DND-41 (cell line): ENCODE measurements around the gene EMSY.

Experiments used
- ATAC-seq: fragments of 200-7000 bp; cut with Tn5 transposase; 3 replicates; pipeline ENCODE4 v1.9.1; 2021; ENCODE audit warnings: low read depth; ENCODE audit not compliant: insufficient read depth
- DNase-seq: peaks from one replicate; pipeline ENCODE4 v3.0.0-alpha.2; 2020
- H2AFZ ChIP-seq: 2 replicates; pipeline ENCODE4 v1.6.0; 2012; ENCODE audit warnings: low read depth, low read length
- H3K27ac ChIP-seq: 2 replicates; pipeline ENCODE4 v1.5.1; 2012; ENCODE audit warnings: low read length, inconsistent platforms
- H3K27me3 ChIP-seq: fragments of 200-600 bp; sonication (generic); 2 replicates; pipeline ENCODE4 v1.6.0; 2012; ENCODE audit warnings: low read length, mild to moderate bottlenecking, inconsistent platforms; ENCODE audit not compliant: insufficient read depth, poor library complexity
- H3K36me3 ChIP-seq: 2 replicates; pipeline ENCODE4 v1.5.1; 2012; ENCODE audit warnings: low read length, inconsistent platforms; ENCODE audit not compliant: insufficient read depth
- H3K4me1 ChIP-seq: 2 replicates; pipeline ENCODE4 v1.5.1; 2012; ENCODE audit warnings: mild to moderate bottlenecking, low read length; ENCODE audit not compliant: insufficient read depth
- H3K4me2 ChIP-seq: 2 replicates; pipeline ENCODE4 v1.6.0; 2012; ENCODE audit warnings: mild to moderate bottlenecking, moderate library complexity, low read length, inconsistent platforms; ENCODE audit not compliant: insufficient read depth
- H3K4me3 ChIP-seq, 2 experiments: fragments of 200-600 bp in 1 of 2; shearing (Covaris generic) in 1 of 2; 2 replicates each; pipeline ENCODE4 v1.5.1; 2012 to 2016; ENCODE audit warnings: inconsistent platforms in 2 of 2, low read length in 2 of 2, mild to moderate bottlenecking in 2 of 2, low read depth in 1 of 2, moderate library complexity in 1 of 2
- H3K79me2 ChIP-seq: 2 replicates; pipeline ENCODE4 v1.6.0; 2012; ENCODE audit warnings: low read length, inconsistent platforms; ENCODE audit not compliant: insufficient read depth
- H3K9ac ChIP-seq: 2 replicates; pipeline ENCODE4 v1.6.0; 2012; ENCODE audit warnings: low read depth, mild to moderate bottlenecking, inconsistent platforms, low read length, moderate library complexity
- H3K9me3 ChIP-seq: 2 replicates; pipeline ENCODE4 v1.5.1; 2012; ENCODE audit warnings: low read length, moderate library complexity, mild to moderate bottlenecking, inconsistent platforms; ENCODE audit not compliant: insufficient read depth, severe bottlenecking
- H4K20me1 ChIP-seq: 2 replicates; pipeline ENCODE4 v1.6.0; 2012; ENCODE audit warnings: low read length; ENCODE audit not compliant: insufficient read depth
- CTCF ChIP-seq: IDR thresholded peaks from 2 replicates; pipeline ENCODE4 v1.5.1; 2012; ENCODE audit warnings: borderline replicate concordance, low read length, moderate library complexity, mild to moderate bottlenecking; ENCODE audit not compliant: poor library complexity, severe bottlenecking; ENCODE audit errors: extremely low read depth
- EZH2 ChIP-seq: IDR thresholded peaks from 3 replicates; pipeline ENCODE4 v1.6.1; 2012; ENCODE audit warnings: borderline replicate concordance, low read depth, mild to moderate bottlenecking, moderate library complexity, low read length, inconsistent platforms; ENCODE audit not compliant: severe bottlenecking

EMSY gene

GRCh38 chr11:76560219-76560618 is 115.4 kb downstream of the EMSY start:
- Histone ChIP-seq H3K27ac (no peak overlapping the region), H4K20me1 (no peaks in the 10 kb centered on the region), H2AFZ (no peak overlapping the region), H3K79me2 (no peaks in the 10 kb centered on the region), H3K27me3 (no peaks in the 10 kb centered on the region), H3K9ac (no peak overlapping the region), H3K36me3 (no peaks in the 10 kb centered on the region), H3K9me3 (no peaks in the 10 kb centered on the region), H3K4me1 (no peaks in the 10 kb centered on the region), H3K4me3 (no peak overlapping the region), H3K4me2 (no peak overlapping the region)
- DNase-seq (no peak), ATAC-seq (no peak)
- TF ChIP-seq EZH2: no peak
- no peak for TF ChIP-seq CTCF

GRCh38 chr11:76561245-76561644 is 116.4 kb downstream of the EMSY start:
- no peak overlapping the region for H3K4me2 ChIP-seq
- no peaks in the 10 kb centered on the region for H3K36me3 ChIP-seq
- no peak overlapping the region for H3K27ac ChIP-seq
- no peak overlapping the region for H3K9ac ChIP-seq
- no peak for DNase-seq
- TF ChIP-seq EZH2 (no peak), CTCF (no peak)
- no peak overlapping the region for H3K4me3 ChIP-seq
- ATAC-seq: no peak
- H3K79me2 ChIP-seq: no peaks in the 10 kb centered on the region
- no peaks in the 10 kb centered on the region for H3K27me3 ChIP-seq
- no peaks in the 10 kb centered on the region for H3K4me1 ChIP-seq
- H3K9me3 ChIP-seq: no peaks in the 10 kb centered on the region
- H2AFZ ChIP-seq: no peak overlapping the region
- H4K20me1 ChIP-seq: no peaks in the 10 kb centered on the region

GRCh38 chr11:76562541-76562940 is 117.7 kb downstream of the EMSY start:
- Histone ChIP-seq H2AFZ (no peak overlapping the region), H3K9ac (no peak overlapping the region), H3K27me3 (no peaks in the 10 kb centered on the region), H3K79me2 (no peaks in the 10 kb centered on the region), H3K9me3 (no peaks in the 10 kb centered on the region), H3K27ac (no peak overlapping the region), H4K20me1 (no peaks in the 10 kb centered on the region), H3K4me3 (no peak overlapping the region), H3K4me1 (no peaks in the 10 kb centered on the region), H3K36me3 (no peaks in the 10 kb centered on the region), H3K4me2 (no peak overlapping the region)
- ATAC-seq (no peak), DNase-seq (no peak)
- TF ChIP-seq EZH2 (no peak), CTCF (no peak)

- no peak overlapping the region for H2AFZ ChIP-seq
- H3K4me1 ChIP-seq: no peaks in the 10 kb centered on the region
- H3K79me2 ChIP-seq: no peaks in the 10 kb centered on the region
- no peaks in the 10 kb centered on the region for H4K20me1 ChIP-seq
- H3K27ac ChIP-seq: no peak overlapping the region
- no peak overlapping the region for H3K4me3 ChIP-seq
- DNase-seq (no peak), ATAC-seq (no peak)
- no peak for TF ChIP-seq CTCF
- TF ChIP-seq EZH2: no peak
- H3K9me3 ChIP-seq: no peaks in the 10 kb centered on the region
- H3K36me3 ChIP-seq: no peaks in the 10 kb centered on the region
- H3K9ac ChIP-seq: no peak overlapping the region
- no peaks in the 10 kb centered on the region for H3K27me3 ChIP-seq
- H3K4me2 ChIP-seq: no peak overlapping the region
These were observed 119.5 kb downstream of the EMSY start for GRCh38 chr11:76564364-76564763.
